ENCODE measurements around the gene EDEM2.

DNA sequence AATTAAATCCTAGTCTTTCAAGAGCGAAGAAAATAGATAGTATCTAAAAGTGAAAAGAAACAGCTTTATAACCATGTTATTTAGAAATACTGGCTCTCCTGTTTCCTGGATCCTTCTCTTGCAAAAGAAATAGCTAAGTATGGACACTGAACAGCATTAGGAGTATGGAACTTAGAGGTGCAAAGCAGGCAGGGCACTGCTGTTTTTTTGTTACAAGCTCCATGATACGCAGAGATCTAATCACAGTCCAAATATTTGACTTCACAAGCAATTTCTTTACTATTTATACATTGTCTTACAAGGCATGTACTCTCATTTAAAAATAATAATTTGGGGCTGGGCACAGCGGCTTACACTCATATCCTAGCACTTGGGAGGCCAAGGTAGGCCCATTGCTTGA, 62.1 kb downstream of the EDEM2 start:
- TF ChIP-seq POLR2AphosphoS5 (IDR thresholded peaks at IDR 0.05; ENCODE audit: low read depth, low read length) (no peak), SIN3A (IDR thresholded peaks at IDR 0.05; ENCODE audit: borderline replicate concordance, insufficient read depth, low read length) (no peak), TAF1 (IDR thresholded peaks at IDR 0.05; ENCODE audit: borderline replicate concordance, insufficient read depth, low read length) (no peak), FOXP2 (optimal IDR thresholded peaks at IDR 0.05; ENCODE audit: borderline replicate concordance, extremely low read depth, extremely low read length, insufficient read depth) (no peak)
- TF ChIP-seq, protein P1, sequence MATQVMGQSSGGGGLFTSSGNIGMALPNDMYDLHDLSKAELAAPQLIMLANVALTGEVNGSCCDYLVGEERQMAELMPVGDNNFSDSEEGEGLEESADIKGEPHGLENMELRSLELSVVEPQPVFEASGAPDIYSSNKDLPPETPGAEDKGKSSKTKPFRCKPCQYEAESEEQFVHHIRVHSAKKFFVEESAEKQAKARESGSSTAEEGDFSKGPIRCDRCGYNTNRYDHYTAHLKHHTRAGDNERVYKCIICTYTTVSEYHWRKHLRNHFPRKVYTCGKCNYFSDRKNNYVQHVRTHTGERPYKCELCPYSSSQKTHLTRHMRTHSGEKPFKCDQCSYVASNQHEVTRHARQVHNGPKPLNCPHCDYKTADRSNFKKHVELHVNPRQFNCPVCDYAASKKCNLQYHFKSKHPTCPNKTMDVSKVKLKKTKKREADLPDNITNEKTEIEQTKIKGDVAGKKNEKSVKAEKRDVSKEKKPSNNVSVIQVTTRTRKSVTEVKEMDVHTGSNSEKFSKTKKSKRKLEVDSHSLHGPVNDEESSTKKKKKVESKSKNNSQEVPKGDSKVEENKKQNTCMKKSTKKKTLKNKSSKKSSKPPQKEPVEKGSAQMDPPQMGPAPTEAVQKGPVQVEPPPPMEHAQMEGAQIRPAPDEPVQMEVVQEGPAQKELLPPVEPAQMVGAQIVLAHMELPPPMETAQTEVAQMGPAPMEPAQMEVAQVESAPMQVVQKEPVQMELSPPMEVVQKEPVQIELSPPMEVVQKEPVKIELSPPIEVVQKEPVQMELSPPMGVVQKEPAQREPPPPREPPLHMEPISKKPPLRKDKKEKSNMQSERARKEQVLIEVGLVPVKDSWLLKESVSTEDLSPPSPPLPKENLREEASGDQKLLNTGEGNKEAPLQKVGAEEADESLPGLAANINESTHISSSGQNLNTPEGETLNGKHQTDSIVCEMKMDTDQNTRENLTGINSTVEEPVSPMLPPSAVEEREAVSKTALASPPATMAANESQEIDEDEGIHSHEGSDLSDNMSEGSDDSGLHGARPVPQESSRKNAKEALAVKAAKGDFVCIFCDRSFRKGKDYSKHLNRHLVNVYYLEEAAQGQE (IDR thresholded peaks at IDR 0.05; ENCODE audit: insufficient read depth in 1 of 2, low read depth in 2 of 2, low read length in 2 of 2) = no peak
